ENCODE measurements around the gene IBTK. TPM values are rescaled to one million over a fixed set of nuclear protein-coding genes. Genes with fewer than 3 reads are reported as not detected.

IBTK gene
- total RNA-seq, 1 experiment from 2014 or later: 36.6 TPM

GRCh38 chr6:82205930-82206392, 41.6 kb downstream of the IBTK start:
- H3K4me2 ChIP-seq (ENCODE audit: low read length): no peak overlapping the region
- H3K27ac ChIP-seq (ENCODE audit: low read depth, low read length): no peak overlapping the region
- H2AFZ ChIP-seq (ENCODE audit: low read depth, low read length, poor library complexity, severe bottlenecking): no peak overlapping the region
- CTCF ChIA-PET: no interaction called here
- intact Hi-C loops (cut with micrococcal nuclease): no loop called here
- BruUV-seq (replicated peaks): no TSS peak
- no peaks in the 10 kb centered on the region for H4K20me1 ChIP-seq (ENCODE audit: insufficient read depth)
- H3K9me3 ChIP-seq (ENCODE audit: control insufficient read depth in 1 of 2, insufficient read depth in 1 of 2, low read depth in 1 of 2, low read length in 2 of 2): no peaks in the 10 kb centered on the region
- no peaks in the 10 kb centered on the region for H3K4me1 ChIP-seq (ENCODE audit: control insufficient read depth in 1 of 2, insufficient read depth in 2 of 2, low read length in 2 of 2)
- ATAC-seq: no peak
- H3K36me3 ChIP-seq (ENCODE audit: control insufficient read depth in 1 of 2, insufficient read depth in 2 of 2, low read length in 2 of 2): peaks cover 6 to 23% of the 10 kb centered on the region in 2 experiments; a peak in 3 of 4 replicates
- no peaks in the 10 kb centered on the region; the same call in 1 of the 2 replicates for H3K79me2 ChIP-seq (ENCODE audit: insufficient read depth, low read length)
- TF ChIP-seq EGR1 (IDR thresholded peaks at IDR 0.05; ENCODE audit: low read depth): no peak
- TF ChIP-seq SIN3A (IDR thresholded peaks at IDR 0.05; ENCODE audit: low read depth): no peak
- TF ChIP-seq YY1 (IDR thresholded peaks at IDR 0.05; ENCODE audit: extremely low read depth, insufficient replicate concordance, low read depth, low read length): no peak
- TF ChIP-seq SP1 (IDR thresholded peaks at IDR 0.05; ENCODE audit: low read depth): no peak
- no peak for TF ChIP-seq CEBPB (IDR thresholded peaks at IDR 0.05; ENCODE audit: low read depth)
- TF ChIP-seq TCF7L2 (IDR thresholded peaks at IDR 0.05; ENCODE audit: borderline replicate concordance, extremely low read depth, insufficient read depth, insufficient read length): no peak
- TF ChIP-seq ZFX (IDR thresholded peaks at IDR 0.05): no peak
- no peak for TF ChIP-seq EZH2 (IDR thresholded peaks at IDR 0.05)
- TF ChIP-seq, protein P1, sequence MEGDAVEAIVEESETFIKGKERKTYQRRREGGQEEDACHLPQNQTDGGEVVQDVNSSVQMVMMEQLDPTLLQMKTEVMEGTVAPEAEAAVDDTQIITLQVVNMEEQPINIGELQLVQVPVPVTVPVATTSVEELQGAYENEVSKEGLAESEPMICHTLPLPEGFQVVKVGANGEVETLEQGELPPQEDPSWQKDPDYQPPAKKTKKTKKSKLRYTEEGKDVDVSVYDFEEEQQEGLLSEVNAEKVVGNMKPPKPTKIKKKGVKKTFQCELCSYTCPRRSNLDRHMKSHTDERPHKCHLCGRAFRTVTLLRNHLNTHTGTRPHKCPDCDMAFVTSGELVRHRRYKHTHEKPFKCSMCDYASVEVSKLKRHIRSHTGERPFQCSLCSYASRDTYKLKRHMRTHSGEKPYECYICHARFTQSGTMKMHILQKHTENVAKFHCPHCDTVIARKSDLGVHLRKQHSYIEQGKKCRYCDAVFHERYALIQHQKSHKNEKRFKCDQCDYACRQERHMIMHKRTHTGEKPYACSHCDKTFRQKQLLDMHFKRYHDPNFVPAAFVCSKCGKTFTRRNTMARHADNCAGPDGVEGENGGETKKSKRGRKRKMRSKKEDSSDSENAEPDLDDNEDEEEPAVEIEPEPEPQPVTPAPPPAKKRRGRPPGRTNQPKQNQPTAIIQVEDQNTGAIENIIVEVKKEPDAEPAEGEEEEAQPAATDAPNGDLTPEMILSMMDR (IDR thresholded peaks at IDR 0.05 in 2 of 3, conservative IDR thresholded peaks at IDR 0.05 in 1 of 3; ENCODE audit: borderline replicate concordance in 1 of 3, insufficient read depth in 1 of 3, low read depth in 2 of 3, low read length in 2 of 3): no peak
- RAD21 ChIA-PET (ENCODE audit: low non-redundant PET in 1 of 2, low total read pairs in 2 of 2, uncharacterized antibody in 2 of 2, unreplicated experiment in 2 of 2): no interaction called here
- H3K4me3 ChIP-seq (replicated peaks in 1 of 2; ENCODE audit: low read depth in 1 of 2, low read length in 2 of 2): no peak overlapping the region
- H3K9me2 ChIP-seq (ENCODE audit: insufficient read depth): no peaks in the 10 kb centered on the region
- H3K9ac ChIP-seq (ENCODE audit: low read length): no peak overlapping the region
- H3K27me3 ChIP-seq (ENCODE audit: insufficient read depth, low read length): no peaks in the 10 kb centered on the region
- POLR2A ChIA-PET: no interaction called here
- no peak for DNase-seq (ENCODE audit: low read depth, low spot score)

Measured in HCT116 (cell line).